Astrocyte (in vitro differentiated cells and primary cell): ENCODE measurements around the gene CORO6. TPM values are rescaled to one million over a fixed set of nuclear protein-coding genes. Genes with fewer than 3 reads are reported as not detected.

Experiments used
- DNase-seq: peaks from one replicate; pipeline ENCODE4 v3.0.0-alpha.2; 2010; ENCODE audit warnings: low read depth
- FAIRE-seq: peaks from 2 replicates; lab custom pipeline; 2011; peaks lifted over from hg19 to GRCh38; lab: Jason Lieb, UNC
- H2AFZ ChIP-seq: 2 replicates; pipeline ENCODE4 v1.6.0; 2012; ENCODE audit warnings: low read depth, low read length, inconsistent platforms
- H3K27ac ChIP-seq: 2 replicates; pipeline ENCODE4 v1.5.1; 2011; ENCODE audit warnings: low read depth, low read length, inconsistent platforms
- H3K27me3 ChIP-seq: 2 replicates; pipeline ENCODE4 v1.6.0; 2011; ENCODE audit warnings: low read length, inconsistent platforms; ENCODE audit not compliant: insufficient read depth
- H3K36me3 ChIP-seq: 2 replicates; pipeline ENCODE4 v1.5.1; 2011; ENCODE audit warnings: low read length, inconsistent platforms; ENCODE audit not compliant: insufficient read depth
- H3K4me1 ChIP-seq: 2 replicates; pipeline ENCODE4 v1.5.1; 2011; ENCODE audit warnings: low read length, inconsistent platforms; ENCODE audit not compliant: insufficient read depth
- H3K4me2 ChIP-seq: 2 replicates; pipeline ENCODE4 v1.6.0; 2012; ENCODE audit warnings: low read length, inconsistent platforms
- H3K4me3 ChIP-seq: 2 replicates; pipeline ENCODE4 v1.5.1; 2011; ENCODE audit warnings: low read depth, mild to moderate bottlenecking, low read length, inconsistent platforms; ENCODE audit not compliant: insufficient read depth
- H3K79me2 ChIP-seq: 2 replicates; pipeline ENCODE4 v1.6.0; 2012; ENCODE audit warnings: mild to moderate bottlenecking, low read length, inconsistent platforms; ENCODE audit not compliant: insufficient read depth
- H3K9ac ChIP-seq: 2 replicates; pipeline ENCODE4 v1.6.0; 2012; ENCODE audit warnings: mild to moderate bottlenecking, low read length, inconsistent platforms
- H3K9me3 ChIP-seq: 2 replicates; pipeline ENCODE4 v1.5.1; 2012; ENCODE audit warnings: low read depth, mild to moderate bottlenecking, low read length, inconsistent platforms; ENCODE audit not compliant: insufficient read depth
- H4K20me1 ChIP-seq: 2 replicates; pipeline ENCODE4 v1.6.0; 2012; ENCODE audit warnings: low read length, inconsistent platforms; ENCODE audit not compliant: insufficient read depth
- H3K27ac Mint-ChIP-seq: one replicate; pipeline ENCODE4 v1.8.0; 2021; ENCODE audit warnings: mild to moderate bottlenecking, mixed read lengths; ENCODE audit not compliant: unreplicated experiment
- H3K27me3 Mint-ChIP-seq: one replicate; pipeline ENCODE4 v1.8.0; 2021; ENCODE audit warnings: low read depth, mixed read lengths; ENCODE audit not compliant: unreplicated experiment
- H3K36me3 Mint-ChIP-seq: one replicate; pipeline ENCODE4 v1.8.0; 2021; ENCODE audit warnings: low read depth, mixed read lengths; ENCODE audit not compliant: unreplicated experiment
- H3K4me1 Mint-ChIP-seq: one replicate; pipeline ENCODE4 v1.8.0; 2021; ENCODE audit warnings: low read depth, mixed read lengths; ENCODE audit not compliant: unreplicated experiment
- H3K4me3 Mint-ChIP-seq: one replicate; pipeline ENCODE4 v1.8.0; 2021; ENCODE audit warnings: mild to moderate bottlenecking, moderate library complexity, mixed read lengths; ENCODE audit not compliant: unreplicated experiment
- H3K9me3 Mint-ChIP-seq: one replicate; pipeline ENCODE4 v1.8.0; 2021; ENCODE audit warnings: mild to moderate bottlenecking, mixed read lengths; ENCODE audit not compliant: unreplicated experiment
- CTCF ChIP-seq: IDR thresholded peaks from 2 replicates; pipeline ENCODE4 v1.5.1; 2011; ENCODE audit warnings: low read depth, mild to moderate bottlenecking, inconsistent platforms, low read length, moderate library complexity; ENCODE audit not compliant: insufficient read depth
- EZH2 ChIP-seq: IDR thresholded peaks from 2 replicates; pipeline ENCODE4 v1.6.1; 2012; ENCODE audit warnings: mild to moderate bottlenecking, low read length, inconsistent platforms; ENCODE audit not compliant: insufficient read depth
- total RNA-seq: library from RNA; stranded (reverse); gene quantifications from 2 replicates; pipeline ENCODE4 v1.2.1, GENCODE V29; 2021

CORO6 gene
- total RNA-seq, 1 donor from 2014 or later = 8.9 TPM

DNA sequence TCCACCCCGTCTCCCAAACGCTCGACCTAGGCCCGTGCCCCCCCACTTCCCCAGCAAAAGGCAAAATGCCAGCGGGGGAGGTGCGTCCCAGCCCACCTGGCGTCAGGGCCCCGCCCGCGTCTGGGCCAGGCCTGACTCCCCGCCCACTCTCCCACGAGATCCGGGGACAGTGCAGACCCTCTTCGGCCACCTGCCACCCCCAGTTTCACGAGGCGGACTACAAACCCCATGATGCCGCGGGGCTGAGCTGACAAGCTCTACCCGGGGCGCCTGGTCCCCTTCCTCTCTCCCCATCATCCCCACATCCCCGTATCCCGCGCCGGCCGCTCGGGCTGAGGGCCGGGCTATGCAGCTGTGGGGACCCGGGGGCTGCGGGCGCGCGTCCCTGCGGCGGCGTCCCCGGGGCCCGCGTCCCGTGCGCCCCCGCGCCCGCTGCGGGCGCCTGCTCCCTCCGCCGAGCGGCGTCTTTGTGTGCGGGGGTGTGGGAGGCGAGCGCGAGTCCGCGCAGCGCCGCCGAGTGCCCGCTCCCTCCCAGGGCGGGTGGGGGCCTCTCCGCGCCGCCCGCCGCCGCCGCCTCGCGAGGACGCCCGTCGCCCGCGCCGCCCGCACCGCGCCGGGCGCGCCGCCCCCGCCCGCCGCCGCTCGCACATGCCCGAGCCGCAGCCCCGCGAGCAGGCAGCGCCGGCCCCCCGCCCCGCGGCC is 29.7 kb downstream of the CORO6 start, which contains the start of gene ANKRD13B:
ANKRD13B (plus strand) TSS at position 283 of the 702 bp plus-strand sequence. CDS start 490 bp downstream, outside the sequence.
- no peak for DNase-seq
- peak within 1 kb of the TSS; percentile 85 for H2AFZ ChIP-seq
- TF ChIP-seq CTCF (no peak), EZH2 (no peak)
- H3K4me3 Mint-ChIP-seq = peak within 1 kb of the TSS; percentile 84
- peaks cover 49% of the 10 kb centered on the region for H3K4me1 ChIP-seq
- H3K4me1 Mint-ChIP-seq = peaks cover 8% of the 10 kb centered on the region
- H3K27ac ChIP-seq = no peak within 1 kb of the TSS
- H3K27me3 ChIP-seq = peaks cover 12% of the 10 kb centered on the region
- H3K4me3 ChIP-seq = peak within 1 kb of the TSS; percentile 57
- no peaks in the 10 kb centered on the region for H3K27me3 Mint-ChIP-seq
- H3K9me3 Mint-ChIP-seq = no peaks in the 10 kb centered on the region
- H3K4me2 ChIP-seq = peak within 1 kb of the TSS; percentile 91
- no peaks in the 10 kb centered on the region for H3K9me3 ChIP-seq
- peak within 1 kb of the TSS; percentile 31 for H3K9ac ChIP-seq
- no peaks in the 10 kb centered on the region for H3K36me3 ChIP-seq
- H4K20me1 ChIP-seq = peaks cover 50% of the 10 kb centered on the region
- peaks cover 16% of the 10 kb centered on the region for H3K79me2 ChIP-seq
- H3K36me3 Mint-ChIP-seq = no peaks in the 10 kb centered on the region
- no peak for FAIRE-seq
- H3K27ac Mint-ChIP-seq = peak within 1 kb of the TSS; percentile 69

- Histone ChIP-seq H3K27me3 (peaks cover 6% of the 10 kb centered on the region), H3K79me2 (peaks cover 23% of the 10 kb centered on the region), H3K9ac (peak overlapping the region; percentile 63), H3K27ac (peak overlapping the region; percentile 60), H2AFZ (peak overlapping the region; percentile 84), H3K36me3 (no peaks in the 10 kb centered on the region), H3K4me2 (peak overlapping the region; percentile 91), H3K9me3 (no peaks in the 10 kb centered on the region), H4K20me1 (peaks cover 52% of the 10 kb centered on the region), H3K4me1 (peaks cover 59% of the 10 kb centered on the region), H3K4me3 (peak overlapping the region; percentile 47)
- Mint-ChIP-seq H3K4me3 (peak overlapping the region; percentile 83), H3K4me1 (peaks cover 10% of the 10 kb centered on the region), H3K36me3 (no peaks in the 10 kb centered on the region), H3K9me3 (no peaks in the 10 kb centered on the region), H3K27me3 (no peaks in the 10 kb centered on the region), H3K27ac (peak overlapping the region; percentile 92)
- TF ChIP-seq CTCF = peak; percentile 70
- no peak for TF ChIP-seq EZH2
- no peak for DNase-seq
- FAIRE-seq = no peak
These were observed 30.7 kb downstream of the CORO6 start for GRCh38 chr17:29591737-29592608.
